Measurements from ENCODE around the gene SMAD5.

Gene SMAD5

GRCh38 chr5:136143763-136144162 lies 11.1 kb downstream of the SMAD5 start:
- DNase-seq: no peak
- no peak overlapping the region for H3K4me2 ChIP-seq (ENCODE audit: low read depth, low read length)
- no peaks in the 10 kb centered on the region for H3F3A ChIP-seq (ENCODE audit: insufficient read depth, low read length)
- no peaks in the 10 kb centered on the region for H3K27me3 ChIP-seq (replicated peaks; ENCODE audit: insufficient read depth, low read length)
- no peak overlapping the region for H2AFZ ChIP-seq (ENCODE audit: low read length)
- H3K27ac ChIP-seq (ENCODE audit: low read length): no peak overlapping the region
- no peak overlapping the region for H3K9ac ChIP-seq (ENCODE audit: low read length)
- no peaks in the 10 kb centered on the region for H3K9me2 ChIP-seq (replicated peaks; ENCODE audit: insufficient read depth, low read length)
- H3K9me3 ChIP-seq (replicated peaks; ENCODE audit: insufficient read depth, low read length): no peaks in the 10 kb centered on the region
- no peaks in the 10 kb centered on the region; the same call in 1 of the 2 replicates for H3K4me1 ChIP-seq (ENCODE audit: low read length)
- H3K36me3 ChIP-seq (replicated peaks; ENCODE audit: insufficient read depth, low read length): no peaks in the 10 kb centered on the region; the same call in 1 of the 2 replicates
- peaks cover 99% of the 10 kb centered on the region for H3K79me2 ChIP-seq (ENCODE audit: low read length)
- peaks cover 68% of the 10 kb centered on the region for H4K20me1 ChIP-seq (ENCODE audit: insufficient read depth, low read length)
- no peak for TF ChIP-seq EZH2 (optimal IDR thresholded peaks at IDR 0.05; ENCODE audit: low read depth, low read length)
- no peak for TF ChIP-seq EZH2phosphoT487 (IDR thresholded peaks at IDR 0.05; ENCODE audit: low read length)
- no peak for TF ChIP-seq CTCF (IDR thresholded peaks at IDR 0.05; ENCODE audit: low read length)
- no peak overlapping the region for H3K4me3 ChIP-seq (ENCODE audit: low read length)

GRCh38 chr5:136145030-136145429 lies 12.4 kb downstream of the SMAD5 start:
- Histone ChIP-seq H3K4me2 (ENCODE audit: low read depth, low read length) (no peak overlapping the region), H3K4me1 (ENCODE audit: low read length) (no peaks in the 10 kb centered on the region; the same call in 1 of the 2 replicates), H3F3A (ENCODE audit: insufficient read depth, low read length) (no peaks in the 10 kb centered on the region), H3K4me3 (ENCODE audit: low read length) (no peak overlapping the region), H3K79me2 (ENCODE audit: low read length) (peaks cover 99% of the 10 kb centered on the region), H3K27ac (ENCODE audit: low read length) (no peak overlapping the region), H3K9me2 (replicated peaks; ENCODE audit: insufficient read depth, low read length) (no peaks in the 10 kb centered on the region), H3K36me3 (replicated peaks; ENCODE audit: insufficient read depth, low read length) (no peaks in the 10 kb centered on the region; the same call in 1 of the 2 replicates), H2AFZ (ENCODE audit: low read length) (no peak overlapping the region), H3K9ac (ENCODE audit: low read length) (no peak overlapping the region), H3K9me3 (replicated peaks; ENCODE audit: insufficient read depth, low read length) (no peaks in the 10 kb centered on the region), H3K27me3 (replicated peaks; ENCODE audit: insufficient read depth, low read length) (no peaks in the 10 kb centered on the region), H4K20me1 (ENCODE audit: insufficient read depth, low read length) (peaks cover 58% of the 10 kb centered on the region)
- no peak for DNase-seq
- TF ChIP-seq EZH2phosphoT487 (IDR thresholded peaks at IDR 0.05; ENCODE audit: low read length): no peak
- no peak for TF ChIP-seq CTCF (IDR thresholded peaks at IDR 0.05; ENCODE audit: low read length)
- no peak for TF ChIP-seq EZH2 (optimal IDR thresholded peaks at IDR 0.05; ENCODE audit: low read depth, low read length)

GRCh38 chr5:136146201-136146600 lies 13.6 kb downstream of the SMAD5 start:
- H3K4me2 ChIP-seq (ENCODE audit: low read depth, low read length): no peak overlapping the region
- no peak overlapping the region for H3K4me3 ChIP-seq (ENCODE audit: low read length)
- DNase-seq: no peak
- TF ChIP-seq CTCF (IDR thresholded peaks at IDR 0.05; ENCODE audit: low read length) (no peak), EZH2phosphoT487 (IDR thresholded peaks at IDR 0.05; ENCODE audit: low read length) (no peak), EZH2 (optimal IDR thresholded peaks at IDR 0.05; ENCODE audit: low read depth, low read length) (no peak)
- H3F3A ChIP-seq (ENCODE audit: insufficient read depth, low read length): no peaks in the 10 kb centered on the region
- H3K9me3 ChIP-seq (replicated peaks; ENCODE audit: insufficient read depth, low read length): no peaks in the 10 kb centered on the region
- peaks cover 97% of the 10 kb centered on the region for H3K79me2 ChIP-seq (ENCODE audit: low read length)
- no peak overlapping the region for H3K27ac ChIP-seq (ENCODE audit: low read length)
- H3K27me3 ChIP-seq (replicated peaks; ENCODE audit: insufficient read depth, low read length): no peaks in the 10 kb centered on the region
- H3K4me1 ChIP-seq (ENCODE audit: low read length): no peaks in the 10 kb centered on the region
- no peak overlapping the region for H3K9ac ChIP-seq (ENCODE audit: low read length)
- H3K9me2 ChIP-seq (replicated peaks; ENCODE audit: insufficient read depth, low read length): no peaks in the 10 kb centered on the region
- peaks cover 49% of the 10 kb centered on the region for H4K20me1 ChIP-seq (ENCODE audit: insufficient read depth, low read length)
- no peak overlapping the region for H2AFZ ChIP-seq (ENCODE audit: low read length)
- no peaks in the 10 kb centered on the region; the same call in 1 of the 2 replicates for H3K36me3 ChIP-seq (replicated peaks; ENCODE audit: insufficient read depth, low read length)
